Thyroid gland (tissue), 4 donors: ENCODE data around the gene MAMSTR. TPM values are rescaled to one million over a fixed set of nuclear protein-coding genes. Genes with fewer than 3 reads are reported as not detected.
A peak's percentile ranks its signal among the peaks of the same experiment; 100 is the strongest.

ENCODE experiments used
- DNase-seq, 2 donors: peaks; one replicate each; pipeline ENCODE4 v3.0.0-alpha.2; 2019
- H3K27ac ChIP-seq, 3 donors: fragments of 200-600 bp; sonication (generic); 1 replicate in 2 of 3; 2 replicates in 1 of 3; pipeline ENCODE4 v1.5.1; 2016 to 2019; ENCODE audit warnings: mild to moderate bottlenecking in 1 of 3, moderate library complexity in 1 of 3
- H3K27me3 ChIP-seq: fragments of 200-600 bp; sonication (generic); one replicate; pipeline ENCODE4 v1.5.1; 2019
- H3K36me3 ChIP-seq, 2 donors: fragments of 200-600 bp; sonication (generic); one replicate each; pipeline ENCODE4 v1.5.1; 2016 to 2019
- H3K4me1 ChIP-seq, 2 donors: fragments of 200-600 bp; sonication (generic); one replicate each; pipeline ENCODE4 v1.5.1; 2017 to 2019
- H3K4me3 ChIP-seq, 3 donors: fragments of 200-600 bp; sonication (generic); replicated peaks in 1 of 3; 1 replicate in 2 of 3; 2 replicates in 1 of 3; pipeline ENCODE4 v1.5.1; 2016; ENCODE audit warnings: mild to moderate bottlenecking in 1 of 3
- H3K9me3 ChIP-seq: fragments of 200-600 bp; sonication (generic); one replicate; pipeline ENCODE4 v1.5.1; 2017
- POLR2A ChIP-seq, 2 donors: fragments of 450-650 bp; IDR thresholded peaks; one replicate each; pipeline ENCODE4 v1.6.1; 2017; ENCODE audit warnings: antibody characterized with exemption in 2 of 2, mild to moderate bottlenecking in 2 of 2, moderate library complexity in 1 of 2
- WGBS, 2 donors: methylation state at CpG; one replicate each; pipeline ENCODE4 v1.1.5; 2017; 5-methylcytosine and 5-hydroxymethylcytosine counted together
- intact Hi-C: fragments of 100-400 bp; cut with DNase I; formaldehyde crosslinking; loops from one replicate; pipeline ENCODE4 v1.15.1; 2023
- total RNA-seq, 4 donors: library from RNA; depleted of rRNA; stranded (reverse); fragments of >200 nt; gene quantifications; one replicate each; pipeline ENCODE4 v1.2.3, GENCODE V29; 2016
- TF ChIP-seq, protein P1 (sequence below), 6 experiments: fragments of 200-600 bp in 3 of 6; fragments of 450-650 bp in 3 of 6; sonication (generic) in 3 of 6; IDR thresholded peaks; one replicate each; pipeline ENCODE4 v1.5.1; 2016 to 2019; ENCODE audit warnings: antibody characterized with exemption in 6 of 6, mild to moderate bottlenecking in 2 of 6, inconsistent platforms in 1 of 6, moderate library complexity in 1 of 6

The MAMSTR gene
- total RNA-seq, 4 donors from 2014 or later: 0.29 to 0.67 (median 0.54) TPM; not detected in 1

DNA sequence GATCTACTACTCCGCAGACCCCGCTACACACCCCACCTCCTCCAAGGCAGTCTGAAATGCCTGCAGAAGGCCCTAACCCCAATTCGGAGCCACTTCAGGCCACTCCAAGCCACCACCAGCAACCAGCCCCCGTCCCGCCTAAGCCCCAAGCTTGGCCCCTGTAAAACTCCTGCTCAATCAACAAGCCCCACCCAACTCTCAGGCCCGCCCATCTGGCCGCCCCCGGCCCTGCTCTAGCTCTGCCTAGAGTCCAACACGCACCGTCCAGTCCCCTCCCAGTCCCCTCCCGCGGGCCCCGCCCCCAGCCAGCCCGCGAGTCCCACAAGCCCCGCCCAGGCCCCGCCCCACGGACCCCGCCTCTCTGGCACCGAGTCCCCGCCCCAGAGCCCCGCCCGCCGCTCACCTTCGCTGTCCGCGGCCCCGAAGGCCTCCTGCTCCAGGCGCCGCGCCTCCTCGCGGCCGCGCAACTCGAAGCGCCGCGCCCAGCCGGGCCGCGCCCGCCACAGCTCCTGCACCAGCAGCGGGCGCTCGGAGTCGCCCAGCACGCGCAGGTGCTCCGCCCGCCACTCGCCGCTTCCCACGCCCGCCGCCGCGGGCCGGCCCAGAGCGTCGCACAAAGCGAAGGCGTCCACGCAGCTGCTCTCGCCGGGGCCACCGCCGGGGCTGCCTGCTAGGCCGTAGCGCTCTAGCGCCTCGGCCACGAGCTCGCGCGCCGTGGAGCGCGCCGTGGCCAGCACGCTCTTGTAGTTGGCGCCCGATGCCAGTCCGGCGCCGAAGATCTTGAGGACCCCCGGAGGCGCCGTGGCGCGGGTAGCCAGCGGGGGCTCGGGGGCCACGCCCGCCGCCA, 19.3 kb upstream of the MAMSTR start:
- peak in 1 of 2 donors; percentile 61 for TF ChIP-seq POLR2A (IDR thresholded peaks at IDR 0.05)
- TF ChIP-seq, protein P1, sequence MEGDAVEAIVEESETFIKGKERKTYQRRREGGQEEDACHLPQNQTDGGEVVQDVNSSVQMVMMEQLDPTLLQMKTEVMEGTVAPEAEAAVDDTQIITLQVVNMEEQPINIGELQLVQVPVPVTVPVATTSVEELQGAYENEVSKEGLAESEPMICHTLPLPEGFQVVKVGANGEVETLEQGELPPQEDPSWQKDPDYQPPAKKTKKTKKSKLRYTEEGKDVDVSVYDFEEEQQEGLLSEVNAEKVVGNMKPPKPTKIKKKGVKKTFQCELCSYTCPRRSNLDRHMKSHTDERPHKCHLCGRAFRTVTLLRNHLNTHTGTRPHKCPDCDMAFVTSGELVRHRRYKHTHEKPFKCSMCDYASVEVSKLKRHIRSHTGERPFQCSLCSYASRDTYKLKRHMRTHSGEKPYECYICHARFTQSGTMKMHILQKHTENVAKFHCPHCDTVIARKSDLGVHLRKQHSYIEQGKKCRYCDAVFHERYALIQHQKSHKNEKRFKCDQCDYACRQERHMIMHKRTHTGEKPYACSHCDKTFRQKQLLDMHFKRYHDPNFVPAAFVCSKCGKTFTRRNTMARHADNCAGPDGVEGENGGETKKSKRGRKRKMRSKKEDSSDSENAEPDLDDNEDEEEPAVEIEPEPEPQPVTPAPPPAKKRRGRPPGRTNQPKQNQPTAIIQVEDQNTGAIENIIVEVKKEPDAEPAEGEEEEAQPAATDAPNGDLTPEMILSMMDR (IDR thresholded peaks at IDR 0.05): peak in 3 of 6 experiments; percentile 53 to 74 (median 63)
- Histone ChIP-seq H3K9me3 (no peaks in the 10 kb centered on the region), H3K27ac (peak overlapping the region; percentile 54 to 74 (median 72)), H3K4me1 (peaks cover 5 to 24% of the 10 kb centered on the region in 2 donors), H3K4me3 (peak overlapping the region in 2 of 3 donors; percentile 25 to 55), H3K27me3 (no peaks in the 10 kb centered on the region), H3K36me3 (no peaks in the 10 kb centered on the region)
- peak; percentile 92 to 95 for DNase-seq
- 7 to 23% methylated on average over 5 to 8 of the region's 96 CpGs for WGBS, 2 donors
- intact Hi-C loops: no loop called here

- no peak overlapping the region for H3K4me3 ChIP-seq
- H3K27ac ChIP-seq: no peak overlapping the region
- no peaks in the 10 kb centered on the region for H3K36me3 ChIP-seq
- intact Hi-C loops: no loop called here
- no peaks in the 10 kb centered on the region for H3K9me3 ChIP-seq
- H3K4me1 ChIP-seq: peaks cover 5 to 24% of the 10 kb centered on the region in 2 donors
- no peak for DNase-seq
- no peaks in the 10 kb centered on the region for H3K27me3 ChIP-seq
- WGBS, 2 donors: 63 to 65% methylated on average over 22 of the region's 22 CpGs
- TF ChIP-seq, protein P1 (IDR thresholded peaks at IDR 0.05): no peak
- TF ChIP-seq POLR2A (IDR thresholded peaks at IDR 0.05): no peak
These were observed 18.0 kb upstream of the MAMSTR start for GRCh38 chr19:48737360-48737998.

GRCh38 chr19:48735031-48735615, 15.6 kb upstream of the MAMSTR start:
- H3K9me3 ChIP-seq: no peaks in the 10 kb centered on the region
- H3K4me1 ChIP-seq: peaks cover 5 to 15% of the 10 kb centered on the region in 2 donors
- DNase-seq: peak; percentile 51 to 53
- H3K4me3 ChIP-seq: no peak overlapping the region
- TF ChIP-seq, protein P1 (IDR thresholded peaks at IDR 0.05): no peak
- no peak for TF ChIP-seq POLR2A (IDR thresholded peaks at IDR 0.05)
- H3K27me3 ChIP-seq: no peaks in the 10 kb centered on the region
- intact Hi-C loops: no loop called here
- H3K36me3 ChIP-seq: no peaks in the 10 kb centered on the region
- no peak overlapping the region for H3K27ac ChIP-seq
- 19 to 37% methylated on average over 12 to 21 of the region's 38 CpGs for WGBS, 2 donors

- H3K36me3 ChIP-seq: no peaks in the 10 kb centered on the region
- peaks cover 5 to 14% of the 10 kb centered on the region in 2 donors for H3K4me1 ChIP-seq
- H3K27ac ChIP-seq: no peak overlapping the region
- no peak overlapping the region for H3K4me3 ChIP-seq
- DNase-seq: no peak
- intact Hi-C loops: no loop called here
- WGBS, 2 donors: 98% methylated on average over 8 to 9 of the region's 9 CpGs
- H3K9me3 ChIP-seq: no peaks in the 10 kb centered on the region
- no peaks in the 10 kb centered on the region for H3K27me3 ChIP-seq
- TF ChIP-seq POLR2A (IDR thresholded peaks at IDR 0.05): no peak
- TF ChIP-seq, protein P1 (IDR thresholded peaks at IDR 0.05): no peak
These were observed 15.1 kb upstream of the MAMSTR start for GRCh38 chr19:48734625-48735024.
